Inferior parietal cortex (tissue), 1 donor: ENCODE data around the gene CRNN.

Experiments used
- DNase-seq: peaks from one replicate; pipeline ENCODE4 v3.0.0-alpha.2; 2016; ENCODE audit errors: extremely low spot score

CRNN gene

GRCh38 chr1:152419917-152420316 is 5.9 kb upstream of the CRNN start:
- DNase-seq: no peak

- DNase-seq: no peak
Measured at GRCh38 chr1:152415454-152416227, 1.6 kb upstream of the CRNN start.

GRCh38 chr1:152412756-152413155 is 1.3 kb downstream of the CRNN start:
- no peak for DNase-seq

- DNase-seq: no peak
Measured at GRCh38 chr1:152411134-152411533, 2.9 kb downstream of the CRNN start.

GRCh38 chr1:152410599-152410998 is 3.5 kb downstream of the CRNN start:
- DNase-seq: no peak

- DNase-seq: no peak
Measured at GRCh38 chr1:152410028-152410427, 4.0 kb downstream of the CRNN start.

- no peak for DNase-seq
Measured at GRCh38 chr1:152408664-152409063, 5.4 kb downstream of the CRNN start.

GRCh38 chr1:152398812-152399698 is 15.0 kb downstream of the CRNN start:
- DNase-seq: no peak

- no peak for DNase-seq
Measured at GRCh38 chr1:152397474-152397873, 16.6 kb downstream of the CRNN start.

- no peak for DNase-seq
Measured at GRCh38 chr1:152394151-152394550, 19.9 kb downstream of the CRNN start.

- no peak for DNase-seq
Measured at GRCh38 chr1:152392909-152393308, 21.2 kb downstream of the CRNN start.

GRCh38 chr1:152388889-152389288 is 25.2 kb downstream of the CRNN start:
- no peak for DNase-seq

GRCh38 chr1:152386940-152387339 is 27.1 kb downstream of the CRNN start:
- no peak for DNase-seq

GRCh38 chr1:152380932-152381331 is 33.1 kb downstream of the CRNN start:
- DNase-seq: no peak

- no peak for DNase-seq
Measured at GRCh38 chr1:152374451-152374850, 39.6 kb downstream of the CRNN start.

GRCh38 chr1:152372672-152373071 is 41.4 kb downstream of the CRNN start:
- DNase-seq: no peak

GRCh38 chr1:152367436-152367835 is 46.6 kb downstream of the CRNN start:
- no peak for DNase-seq

- DNase-seq: no peak
Measured at GRCh38 chr1:152359906-152360305, 54.2 kb downstream of the CRNN start, which contains the start of gene FLG2. FLG2 (minus strand) TSS chr1:152360006; CDS start chr1:152358884, 1,122 bp downstream.
